ENCODE measurements around the gene CCDC43. TPM values are rescaled to one million over a fixed set of nuclear protein-coding genes. Genes with fewer than 3 reads are reported as not detected.

Gene CCDC43
- total RNA-seq, 1 experiment from 2014 or later = 33.0 TPM

DNA sequence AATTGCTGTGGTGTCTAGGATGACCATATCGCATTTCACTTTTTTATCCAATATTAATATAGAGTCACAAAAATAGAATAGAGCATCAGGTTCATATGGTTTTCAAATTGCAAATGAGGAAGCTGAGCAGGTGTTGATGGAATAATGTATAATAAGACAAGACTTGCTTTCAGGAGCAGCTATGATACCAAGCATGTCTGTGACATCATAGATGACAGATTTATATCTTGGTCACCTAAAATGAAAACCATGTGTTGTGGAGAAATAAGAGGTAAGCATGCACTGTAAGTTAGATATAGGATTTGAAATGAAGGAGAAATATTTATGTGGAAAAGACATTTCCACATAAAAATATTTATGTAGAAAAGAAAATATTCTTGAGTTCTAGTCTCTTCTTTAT, 24.7 kb downstream of the CCDC43 start:
- no peaks in the 10 kb centered on the region for H4K20me1 ChIP-seq (ENCODE audit: insufficient read depth)
- intact Hi-C loops (cut with micrococcal nuclease) = no loop called here
- H3K9ac ChIP-seq (ENCODE audit: low read length) = no peak overlapping the region
- RAD21 ChIA-PET (ENCODE audit: low non-redundant PET in 1 of 2, low total read pairs in 2 of 2, uncharacterized antibody in 2 of 2, unreplicated experiment in 2 of 2) = no interaction called here
- POLR2A ChIA-PET = no interaction called here
- DNase-seq (ENCODE audit: low read depth, low spot score) (no peak), ATAC-seq (no peak)
- H3K79me2 ChIP-seq (ENCODE audit: insufficient read depth, low read length) = no peaks in the 10 kb centered on the region
- H2AFZ ChIP-seq (ENCODE audit: low read depth, low read length, poor library complexity, severe bottlenecking) = no peak overlapping the region
- no peaks in the 10 kb centered on the region for H3K36me3 ChIP-seq (ENCODE audit: control insufficient read depth in 1 of 2, insufficient read depth in 2 of 2, low read length in 2 of 2)
- CTCF ChIA-PET = no interaction called here
- TF ChIP-seq, protein P1, sequence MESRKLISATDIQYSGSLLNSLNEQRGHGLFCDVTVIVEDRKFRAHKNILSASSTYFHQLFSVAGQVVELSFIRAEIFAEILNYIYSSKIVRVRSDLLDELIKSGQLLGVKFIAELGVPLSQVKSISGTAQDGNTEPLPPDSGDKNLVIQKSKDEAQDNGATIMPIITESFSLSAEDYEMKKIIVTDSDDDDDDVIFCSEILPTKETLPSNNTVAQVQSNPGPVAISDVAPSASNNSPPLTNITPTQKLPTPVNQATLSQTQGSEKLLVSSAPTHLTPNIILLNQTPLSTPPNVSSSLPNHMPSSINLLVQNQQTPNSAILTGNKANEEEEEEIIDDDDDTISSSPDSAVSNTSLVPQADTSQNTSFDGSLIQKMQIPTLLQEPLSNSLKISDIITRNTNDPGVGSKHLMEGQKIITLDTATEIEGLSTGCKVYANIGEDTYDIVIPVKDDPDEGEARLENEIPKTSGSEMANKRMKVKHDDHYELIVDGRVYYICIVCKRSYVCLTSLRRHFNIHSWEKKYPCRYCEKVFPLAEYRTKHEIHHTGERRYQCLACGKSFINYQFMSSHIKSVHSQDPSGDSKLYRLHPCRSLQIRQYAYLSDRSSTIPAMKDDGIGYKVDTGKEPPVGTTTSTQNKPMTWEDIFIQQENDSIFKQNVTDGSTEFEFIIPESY (IDR thresholded peaks at IDR 0.05; ENCODE audit: extremely low read depth, insufficient replicate concordance, low read length) = no peak
- TF ChIP-seq SP1 (IDR thresholded peaks at IDR 0.05; ENCODE audit: low read depth) (no peak), POLR2A (IDR thresholded peaks at IDR 0.05; ENCODE audit: borderline replicate concordance, extremely low read depth, insufficient read depth, insufficient read length) (no peak), EZH2 (IDR thresholded peaks at IDR 0.05) (no peak), ZNF274 (IDR thresholded peaks at IDR 0.05; ENCODE audit: low read depth, low read length) (no peak), CBX3 (IDR thresholded peaks at IDR 0.05; ENCODE audit: low read depth) (no peak), EZH2phosphoT487 (IDR thresholded peaks at IDR 0.05; ENCODE audit: borderline replicate concordance) (no peak), POLR2AphosphoS5 (IDR thresholded peaks at IDR 0.05; ENCODE audit: low read depth, low read length) (no peak), ATF3 (IDR thresholded peaks at IDR 0.05) (no peak), ZFX (IDR thresholded peaks at IDR 0.05) (no peak), CEBPB (IDR thresholded peaks at IDR 0.05; ENCODE audit: low read depth) (no peak), TCF7L2 (IDR thresholded peaks at IDR 0.05; ENCODE audit: borderline replicate concordance, extremely low read depth, insufficient read depth, insufficient read length) (no peak), RAD21 (IDR thresholded peaks at IDR 0.05; ENCODE audit: low read depth) (no peak), YY1 (IDR thresholded peaks at IDR 0.05; ENCODE audit: extremely low read depth, insufficient replicate concordance, low read depth, low read length) (no peak), FOSL1 (IDR thresholded peaks at IDR 0.05; ENCODE audit: low read depth) (no peak), REST (IDR thresholded peaks at IDR 0.05; ENCODE audit: low read depth) (no peak)
- TF ChIP-seq, protein P2, sequence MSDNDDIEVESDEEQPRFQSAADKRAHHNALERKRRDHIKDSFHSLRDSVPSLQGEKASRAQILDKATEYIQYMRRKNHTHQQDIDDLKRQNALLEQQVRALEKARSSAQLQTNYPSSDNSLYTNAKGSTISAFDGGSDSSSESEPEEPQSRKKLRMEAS (IDR thresholded peaks at IDR 0.05) = no peak
- no peak overlapping the region for H3K4me3 ChIP-seq (replicated peaks in 1 of 2; ENCODE audit: low read depth in 1 of 2, low read length in 2 of 2)
- no peak overlapping the region for H3K4me2 ChIP-seq (ENCODE audit: low read length)
- no peaks in the 10 kb centered on the region for H3K4me1 ChIP-seq (ENCODE audit: control insufficient read depth in 1 of 2, insufficient read depth in 2 of 2, low read length in 2 of 2)
- H3K9me2 ChIP-seq (ENCODE audit: insufficient read depth) = no peaks in the 10 kb centered on the region
- no TSS peak for BruUV-seq (replicated peaks)
- H3K27me3 ChIP-seq (ENCODE audit: insufficient read depth, low read length) = no peaks in the 10 kb centered on the region
- H3K27ac ChIP-seq (ENCODE audit: low read depth, low read length) = no peak overlapping the region
- no peaks in the 10 kb centered on the region for H3K9me3 ChIP-seq (ENCODE audit: control insufficient read depth in 1 of 2, insufficient read depth in 1 of 2, low read depth in 1 of 2, low read length in 2 of 2)

Measured in HCT116 (cell line).